ENCODE measurements around the gene KRT8.

GRCh38 chr12:52929538-52929937, 24.7 kb upstream of the KRT8 start:
- TF ChIP-seq CTCF (conservative IDR thresholded peaks at IDR 0.05; ENCODE audit: low read length) (no peak), EZH2phosphoT487 (IDR thresholded peaks at IDR 0.05; ENCODE audit: borderline replicate concordance, low read depth, low read length) (no peak)

Measured in OCI-LY7 (cell line).